ENCODE results near the gene LATS1.
"Not testable (repeated sequence)": the region's sequence is repeated elsewhere in the genome, so short reads cannot be mapped to it uniquely, and the experiment has no call there.

The LATS1 gene

DNA sequence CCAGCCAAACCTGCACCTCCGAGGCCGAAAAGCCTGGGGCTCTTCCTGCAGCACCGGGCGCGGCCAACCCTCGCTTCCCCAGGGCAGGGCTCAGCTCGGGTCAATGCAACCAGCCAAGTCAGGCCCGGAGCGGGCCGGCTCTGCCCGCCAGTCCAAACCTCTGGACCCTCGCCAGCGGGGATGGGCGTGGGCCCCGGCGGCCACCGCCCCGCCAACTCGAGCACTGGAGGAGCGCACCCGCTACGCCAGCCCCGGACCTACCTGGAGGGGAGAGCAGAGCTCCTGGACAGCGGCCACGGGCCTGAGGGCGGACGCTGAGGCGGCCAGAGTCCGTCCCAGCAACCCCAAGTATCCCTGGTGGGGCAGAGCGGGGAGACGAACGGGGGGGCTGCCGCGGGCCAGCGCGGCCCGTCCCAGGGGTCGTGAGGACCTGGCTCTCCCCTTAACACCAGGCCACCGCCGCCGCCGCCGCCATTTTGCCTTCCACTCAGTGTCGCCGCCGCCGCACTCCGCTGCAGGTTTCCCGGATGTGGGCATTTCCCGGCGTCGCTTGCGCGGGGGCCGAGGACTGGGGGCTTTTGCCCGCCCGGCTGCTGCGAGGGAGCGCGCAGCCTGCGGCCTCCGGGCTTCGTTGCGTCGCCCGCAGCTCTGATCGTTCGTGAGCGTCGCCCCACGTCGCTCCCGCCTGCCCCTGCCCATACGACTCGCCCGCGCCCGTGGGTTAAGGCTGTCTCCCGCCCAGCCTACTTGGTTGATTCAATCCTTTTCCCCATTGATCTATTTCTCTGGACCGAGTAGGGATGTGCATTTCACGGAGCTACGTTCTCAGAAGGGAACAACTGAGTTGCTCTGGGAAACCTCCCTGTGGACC, at the start of gene LATS1:
Gene LATS1 (minus strand): TSS at position 514 of the 871 bp plus-strand sequence. CDS start 15,975 bp downstream, outside the sequence.
- DNase-seq, result peak; percentile 96

GRCh38 chr6:149766156-149766769, 48.4 kb upstream of the LATS1 start:
- no peak for DNase-seq

DNA sequence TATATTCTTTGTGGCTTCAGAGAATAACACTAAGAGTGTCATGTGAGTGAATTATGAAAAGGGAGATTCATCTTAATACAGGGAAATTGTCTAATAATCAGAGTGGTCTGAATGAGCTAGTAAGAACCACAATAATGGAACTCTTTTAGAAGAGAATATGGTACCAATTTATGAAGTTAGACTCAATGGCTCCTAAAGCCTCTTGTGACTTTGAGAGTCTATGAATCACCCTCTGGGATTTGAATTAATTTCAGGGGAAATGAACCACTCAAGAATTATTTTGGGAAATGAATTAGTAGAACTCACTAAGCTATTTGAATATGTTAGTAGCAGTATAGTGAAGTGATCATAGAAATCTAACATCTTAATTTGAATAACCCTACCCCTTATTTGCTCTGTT, 46.0 kb upstream of the LATS1 start:
- no peak for DNase-seq

- DNase-seq, result no peak
These were observed 43.5 kb upstream of the LATS1 start for GRCh38 chr6:149761438-149761837.

DNA sequence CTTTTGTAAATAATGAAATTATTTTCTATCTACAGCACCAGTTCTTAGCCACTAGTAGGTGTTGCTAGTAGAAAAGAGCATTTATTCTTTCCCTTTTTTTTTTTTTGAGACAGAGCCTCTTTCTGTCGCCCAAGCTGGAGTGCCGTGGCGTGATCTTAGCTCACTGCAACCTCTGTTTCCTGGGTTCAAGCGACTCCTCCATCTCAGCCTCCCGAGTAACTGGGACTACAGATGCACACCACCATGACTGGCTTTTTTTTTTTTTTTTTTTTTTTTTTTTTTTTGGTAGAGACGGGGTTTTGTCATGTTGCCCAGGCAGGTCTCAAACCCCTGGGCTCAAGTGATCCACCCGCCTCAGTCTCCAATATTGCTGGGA, 38.3 kb upstream of the LATS1 start:
- DNase-seq, result no peak

DNA sequence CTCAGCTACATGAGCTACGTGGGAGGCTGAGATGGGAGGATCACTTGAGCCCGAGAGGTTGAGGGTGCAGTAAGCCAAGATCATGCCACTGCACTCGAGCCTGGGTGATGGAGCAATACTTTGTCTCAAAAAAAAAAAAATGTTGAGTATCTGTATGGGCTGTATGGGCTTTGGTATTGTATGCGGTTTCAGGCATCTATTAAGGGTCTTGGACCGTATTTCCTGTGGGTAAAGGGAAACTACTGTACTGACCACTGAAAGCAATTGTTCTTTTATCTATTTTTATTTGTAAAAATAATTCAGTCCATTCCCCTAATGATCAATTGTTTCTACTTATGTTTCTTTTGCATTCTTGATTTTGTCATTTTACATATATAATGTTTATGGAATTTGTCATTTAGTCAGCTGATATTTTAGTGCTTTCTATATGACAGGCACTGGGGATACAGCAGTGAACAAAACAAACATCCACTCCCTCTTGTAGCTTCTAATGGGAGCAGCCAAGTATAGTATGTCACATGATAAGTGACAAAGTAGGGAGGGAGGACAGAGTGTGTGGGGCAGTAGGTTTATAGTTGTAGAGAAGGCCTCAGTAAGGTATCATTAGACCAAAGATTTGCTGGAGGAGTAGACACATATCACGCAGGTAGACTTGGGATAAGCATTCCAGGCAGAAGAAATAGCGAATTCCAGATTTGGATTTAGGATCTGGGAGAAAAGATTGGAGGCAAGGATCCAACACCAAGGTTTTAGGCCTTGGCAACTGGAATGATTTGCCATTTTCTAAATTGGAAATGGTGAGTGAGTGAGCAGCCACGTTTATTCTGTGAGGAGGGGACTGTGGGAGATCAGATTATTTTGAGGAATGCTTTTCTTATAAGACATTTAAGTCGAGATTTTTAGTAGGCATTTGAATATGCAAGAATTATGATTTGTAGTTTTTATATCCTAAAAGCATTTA, 37.7 kb upstream of the LATS1 start:
- DNase-seq, result no peak

DNA sequence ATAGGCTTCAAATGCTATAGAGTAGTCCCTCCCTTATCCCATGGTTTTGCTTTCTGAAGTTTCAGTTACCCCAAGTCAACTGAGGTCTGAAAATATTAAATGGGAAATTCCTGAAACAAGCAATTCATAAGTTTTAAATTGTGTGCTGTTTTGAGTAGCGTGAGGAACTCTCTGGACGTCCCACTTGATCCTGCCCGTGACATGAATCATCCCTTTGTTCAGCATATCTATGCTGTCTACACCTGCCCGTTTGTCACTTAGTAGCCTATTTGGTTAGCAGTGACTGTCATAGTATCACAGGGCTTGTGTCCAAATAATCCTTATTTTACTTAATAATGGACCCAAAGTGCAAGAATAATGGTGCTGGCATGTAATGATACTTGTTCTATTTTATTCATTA, 36.6 kb upstream of the LATS1 start:
- no peak for DNase-seq

- not testable (repeated sequence) for DNase-seq
These were observed 35.4 kb upstream of the LATS1 start for GRCh38 chr6:149753374-149753637.

DNA sequence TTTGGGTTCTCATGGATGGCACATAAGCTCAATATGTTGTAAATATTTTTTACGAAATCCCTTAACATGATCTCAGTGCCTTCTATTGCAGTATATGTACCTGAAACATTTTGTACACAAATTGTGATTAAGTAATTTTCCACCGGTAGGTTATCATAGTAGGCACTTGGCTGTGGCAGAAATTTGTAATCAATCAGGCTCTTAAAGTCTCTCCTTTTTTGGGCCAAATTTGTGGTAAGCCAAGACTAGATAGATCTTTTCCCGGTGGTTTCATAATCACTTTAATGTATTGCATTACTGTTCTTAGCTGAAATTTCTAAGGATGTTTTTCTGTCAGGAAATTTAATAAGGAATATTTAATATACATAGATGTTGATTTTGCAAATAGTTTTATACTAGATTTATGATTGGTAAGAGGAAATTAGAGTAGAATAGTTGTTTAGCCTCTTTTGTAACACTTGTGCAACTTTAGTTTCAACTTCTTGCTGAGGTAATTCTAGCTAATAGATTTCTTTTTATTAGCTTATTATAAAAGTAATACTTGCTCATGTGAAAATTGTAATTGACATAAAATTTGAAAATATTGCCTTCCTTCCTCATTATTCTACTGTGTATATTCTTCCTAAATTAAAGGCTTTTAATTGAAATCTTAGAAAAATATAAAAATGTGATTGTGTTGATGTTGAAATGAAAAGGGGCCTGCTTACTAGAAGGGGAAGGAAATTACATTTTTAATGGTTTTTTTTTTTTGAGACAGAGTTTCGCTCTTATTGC, 34.9 kb upstream of the LATS1 start:
- no peak for DNase-seq

GRCh38 chr6:149751920-149752319, 34.0 kb upstream of the LATS1 start:
- not testable (repeated sequence) for DNase-seq

DNA sequence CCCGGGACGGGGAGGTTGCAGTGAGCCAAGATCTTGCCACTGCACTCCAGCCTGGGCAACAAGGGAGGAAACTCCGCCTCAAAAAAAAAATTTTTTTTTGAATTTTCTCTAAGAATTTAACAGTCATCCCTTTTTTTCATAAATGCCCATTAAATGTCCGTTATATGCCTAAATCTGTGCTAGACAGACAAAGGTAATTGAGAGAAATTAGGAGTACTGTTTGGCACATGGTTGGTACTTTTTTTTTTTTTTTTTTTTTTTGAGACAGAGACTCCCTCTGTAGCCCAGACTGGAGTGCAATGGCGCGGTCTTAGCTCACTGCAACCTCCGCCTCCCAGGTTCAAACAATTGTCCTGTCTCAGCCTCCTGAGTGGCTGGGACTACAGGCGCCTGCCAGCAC, 33.3 kb upstream of the LATS1 start:
- DNase-seq, result no peak

- DNase-seq, result peak; percentile 80
These were observed 32.3 kb upstream of the LATS1 start for GRCh38 chr6:149750136-149750609.

GRCh38 chr6:149749594-149750135, 31.8 kb upstream of the LATS1 start, which contains the start of gene PCMT1:
Gene PCMT1 (plus strand): TSS chr6:149749741. CDS start chr6:149749902, 161 bp downstream.
- peak; percentile 91 for DNase-seq

DNA sequence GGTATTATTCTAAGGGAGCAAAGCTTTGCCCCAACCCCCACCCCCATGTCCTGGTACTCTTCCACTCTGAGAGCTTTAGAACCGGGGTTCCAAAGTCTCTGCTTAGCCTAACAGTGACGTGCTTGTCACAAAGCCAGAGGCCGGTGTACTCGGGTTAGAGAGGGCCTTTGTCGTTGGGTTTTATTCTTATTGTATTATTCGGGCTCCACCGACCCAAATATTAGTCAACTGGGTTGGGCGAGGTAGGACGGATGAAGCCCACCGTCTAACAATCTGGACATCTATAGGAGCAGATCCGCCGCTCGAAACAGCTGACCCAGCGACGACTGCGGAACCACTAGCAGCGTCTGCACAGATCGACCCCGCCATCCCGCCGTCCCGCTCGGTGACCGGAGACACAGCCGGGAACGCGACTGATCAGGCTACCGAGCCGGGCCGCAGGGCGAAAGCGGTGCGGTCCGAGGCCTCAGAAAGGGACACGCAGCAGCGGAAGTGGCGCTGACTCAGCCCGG, 31.2 kb upstream of the LATS1 start:
- not testable (repeated sequence) for DNase-seq

GRCh38 chr6:149746147-149746946, 28.4 kb upstream of the LATS1 start, which contains the start of gene NUP43:
Gene NUP43 (minus strand): TSS chr6:149746529. CDS start chr6:149746495, 34 bp downstream.
- peak; percentile 96 for DNase-seq

DNA sequence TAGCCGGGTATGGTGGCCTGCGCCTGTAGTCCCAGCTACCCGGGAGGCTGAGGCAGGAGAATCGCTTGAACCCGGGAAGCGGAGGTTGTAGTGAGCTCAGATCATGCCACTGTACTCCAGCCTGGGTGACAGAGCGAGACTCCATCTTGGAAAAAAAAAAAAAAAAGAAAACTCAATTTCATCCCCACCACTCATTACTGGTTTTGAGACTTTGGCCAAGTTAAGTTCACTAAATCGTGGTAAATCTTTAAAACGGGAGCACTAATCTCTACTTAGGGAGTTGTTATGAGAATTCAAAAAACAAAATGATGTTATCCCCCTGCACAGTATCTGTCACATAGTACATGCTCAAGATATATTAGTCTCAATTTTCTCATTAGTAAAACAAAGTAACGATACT, 27.4 kb upstream of the LATS1 start:
- DNase-seq, result not testable (repeated sequence)

GRCh38 chr6:149734915-149735314, 17.0 kb upstream of the LATS1 start:
- no peak for DNase-seq

DNA sequence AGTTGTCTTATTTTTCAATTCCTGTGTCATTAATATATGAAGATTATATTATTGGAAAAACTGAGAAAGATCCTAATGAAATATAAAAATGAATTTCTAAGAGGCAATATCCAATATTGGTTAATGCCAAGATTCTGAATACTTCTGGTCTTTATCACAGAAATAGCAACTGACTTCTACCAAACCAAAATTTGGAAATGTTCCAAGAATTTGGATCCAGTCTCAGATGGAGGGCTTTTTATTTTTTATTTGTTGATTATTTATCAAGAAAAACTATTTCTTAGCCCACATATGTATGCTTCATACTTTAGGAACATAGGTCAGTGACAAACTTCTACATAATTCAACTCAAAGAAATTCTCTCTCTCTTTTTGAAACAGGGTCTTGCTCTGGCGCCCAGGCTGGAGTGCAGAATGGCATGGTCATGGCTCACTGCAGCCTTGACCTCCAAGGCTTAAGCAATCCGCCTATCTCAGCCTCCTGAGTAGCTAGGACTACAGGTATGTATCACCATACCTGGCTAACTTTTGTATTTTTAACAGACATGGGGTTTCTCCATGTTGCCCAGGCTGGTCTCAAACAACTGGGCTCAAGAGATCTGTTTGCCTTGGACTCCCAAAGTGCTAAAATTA, 15.3 kb upstream of the LATS1 start:
- no peak for DNase-seq

DNA sequence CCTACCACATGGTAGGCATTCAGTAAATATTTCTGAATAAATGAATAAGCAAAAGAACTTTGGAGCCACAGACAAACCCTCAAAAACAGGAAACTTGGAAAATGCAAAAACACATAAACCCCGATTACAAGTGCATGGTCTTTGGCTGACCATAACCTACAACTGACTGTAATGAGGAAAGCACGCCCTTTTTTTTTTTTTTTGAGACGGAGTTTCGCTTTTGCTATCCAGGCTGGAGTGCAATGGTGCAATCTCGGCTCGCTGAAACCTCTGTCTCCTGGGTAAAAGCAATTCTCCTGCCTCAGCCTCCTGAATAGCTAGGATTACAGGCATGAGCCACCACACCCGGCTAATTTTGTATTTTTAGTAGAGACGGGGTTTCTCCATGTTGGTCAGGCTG, 11.9 kb upstream of the LATS1 start:
- no peak for DNase-seq

- DNase-seq, result no peak
These were observed 10.8 kb upstream of the LATS1 start for GRCh38 chr6:149728499-149729234.
